Gastroesophageal sphincter (tissue), 3 donors: ENCODE data around the gene RMDN2.

Experiments used
- CTCF ChIP-seq, 4 experiments: fragments of 200-600 bp in 2 of 4; fragments of 450-650 bp in 2 of 4; sonication (generic) in 1 of 4; IDR thresholded peaks; one replicate each; pipeline ENCODE4 v1.5.1; 2017 to 2019; ENCODE audit warnings: antibody characterized with exemption in 4 of 4, mild to moderate bottlenecking in 2 of 4, moderate library complexity in 2 of 4
- EP300 ChIP-seq: sonication (generic); formaldehyde crosslinking; IDR thresholded peaks from one replicate; pipeline ENCODE4 v1.6.1; 2017; ENCODE audit warnings: antibody characterized with exemption, mild to moderate bottlenecking
- POLR2A ChIP-seq, 2 donors: fragments of 450-650 bp; IDR thresholded peaks; one replicate each; pipeline ENCODE4 v1.6.1; 2017; ENCODE audit warnings: antibody characterized with exemption in 2 of 2, mild to moderate bottlenecking in 2 of 2, moderate library complexity in 1 of 2
- POLR2AphosphoS5 ChIP-seq: sonication (generic); formaldehyde crosslinking; IDR thresholded peaks from one replicate; pipeline ENCODE4 v1.6.1; 2017; ENCODE audit warnings: antibody characterized with exemption

- no peak for TF ChIP-seq CTCF (IDR thresholded peaks at IDR 0.05)
- no peak for TF ChIP-seq POLR2AphosphoS5
- no peak for TF ChIP-seq POLR2A (IDR thresholded peaks at IDR 0.05)
- TF ChIP-seq EP300: no peak
Measured at GRCh38 chr2:37992601-37993000, 67.5 kb downstream of the RMDN2 start.
